GM18508 (cell line): ENCODE measurements around the gene ADPRHL1.

ENCODE experiments used
- ATAC-seq: cut with Tn5 transposase; IDR thresholded peaks from one replicate; pipeline ENCODE4 v1.9.1; 2021; ENCODE audit warnings: moderate number of reproducible peaks; ENCODE audit not compliant: insufficient read depth, unreplicated experiment

The ADPRHL1 gene

GRCh38 chr13:113452942-113453901 lies at the start of gene ADPRHL1:
Gene ADPRHL1 (minus strand): TSS chr13:113453488. CDS start chr13:113453437, 51 bp downstream.
- no peak for ATAC-seq

GRCh38 chr13:113502686-113503085 lies 49.4 kb upstream of the ADPRHL1 start:
- ATAC-seq = no peak

- ATAC-seq = no peak
These were observed 47.4 kb upstream of the ADPRHL1 start for GRCh38 chr13:113500530-113501265.

GRCh38 chr13:113499936-113500335 lies 46.6 kb upstream of the ADPRHL1 start:
- no peak for ATAC-seq

GRCh38 chr13:113498905-113499304 lies 45.6 kb upstream of the ADPRHL1 start:
- ATAC-seq = no peak

GRCh38 chr13:113497217-113497616 lies 43.9 kb upstream of the ADPRHL1 start:
- no peak for ATAC-seq

- no peak for ATAC-seq
These were observed 42.4 kb upstream of the ADPRHL1 start for GRCh38 chr13:113495494-113496210.

GRCh38 chr13:113493315-113493951 lies 40.1 kb upstream of the ADPRHL1 start:
- no peak for ATAC-seq

GRCh38 chr13:113491982-113492381 lies 38.7 kb upstream of the ADPRHL1 start:
- no peak for ATAC-seq

- ATAC-seq = no peak
These were observed 38.2 kb upstream of the ADPRHL1 start for GRCh38 chr13:113491418-113491883.

- ATAC-seq = peak; percentile 49
These were observed 37.5 kb upstream of the ADPRHL1 start, which contains the start of gene DCUN1D2 for GRCh38 chr13:113490496-113491417. Gene DCUN1D2 (minus strand): TSS chr13:113490711. CDS start chr13:113490669, 42 bp downstream.

GRCh38 chr13:113489549-113490495 lies 36.5 kb upstream of the ADPRHL1 start:
- ATAC-seq = peak; percentile 26

GRCh38 chr13:113489171-113489548 lies 35.9 kb upstream of the ADPRHL1 start:
- ATAC-seq = no peak

GRCh38 chr13:113488283-113488682 lies 35.0 kb upstream of the ADPRHL1 start:
- ATAC-seq = no peak

- ATAC-seq = no peak
These were observed 33.4 kb upstream of the ADPRHL1 start for GRCh38 chr13:113486698-113487097.

GRCh38 chr13:113485545-113485944 lies 32.3 kb upstream of the ADPRHL1 start:
- no peak for ATAC-seq

- no peak for ATAC-seq
These were observed 30.4 kb upstream of the ADPRHL1 start for GRCh38 chr13:113483504-113484293.
